Fibroblast of skin of right quadriceps (primary cell): ENCODE results near the gene PLEKHF1.

ENCODE experiments used
- DNase-seq: peaks from one replicate; pipeline ENCODE4 v3.0.0-alpha.2; 2013

The PLEKHF1 gene

DNA sequence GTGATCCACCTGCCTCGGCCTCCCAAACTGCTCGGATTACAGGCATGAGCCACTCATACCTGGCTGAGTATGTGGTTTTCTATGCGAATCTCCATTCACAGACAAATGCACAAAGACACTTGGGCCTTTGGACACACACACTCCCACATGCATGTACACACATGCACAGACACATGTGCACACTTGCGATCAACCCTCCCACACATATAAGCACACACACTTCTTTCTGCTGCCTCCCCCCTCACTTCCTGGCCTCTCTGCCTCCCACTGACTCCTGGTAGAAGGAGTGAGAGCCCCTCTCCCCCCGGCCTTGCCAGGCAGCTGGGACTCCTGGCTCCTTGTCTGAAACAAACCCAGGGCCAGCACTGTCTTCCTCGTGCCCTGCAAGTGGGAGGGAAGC, 29.3 kb upstream of the PLEKHF1 start:
- DNase-seq: no peak

- DNase-seq: peak; percentile 37
These were observed 28.5 kb upstream of the PLEKHF1 start for GRCh38 chr19:29636553-29637360.

DNA sequence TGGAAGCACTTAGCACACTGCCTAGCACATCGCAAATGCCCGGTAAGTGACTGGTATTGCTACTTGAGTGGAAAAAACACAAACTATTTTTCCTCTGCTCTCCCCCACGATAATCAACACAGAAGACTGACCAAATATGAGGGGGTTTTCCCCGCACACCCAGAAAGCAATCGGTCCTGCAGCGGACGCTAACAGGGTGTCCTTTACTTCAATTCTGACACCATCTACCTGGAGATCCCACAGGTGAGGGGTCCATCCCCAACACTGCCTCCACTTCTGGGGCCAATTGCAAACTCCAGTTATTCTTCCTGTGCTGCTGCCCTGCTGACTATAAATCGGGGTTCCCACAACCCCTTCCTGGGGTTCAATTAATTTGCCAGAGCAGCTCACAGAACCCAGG, 26.2 kb upstream of the PLEKHF1 start:
- DNase-seq: no peak

DNA sequence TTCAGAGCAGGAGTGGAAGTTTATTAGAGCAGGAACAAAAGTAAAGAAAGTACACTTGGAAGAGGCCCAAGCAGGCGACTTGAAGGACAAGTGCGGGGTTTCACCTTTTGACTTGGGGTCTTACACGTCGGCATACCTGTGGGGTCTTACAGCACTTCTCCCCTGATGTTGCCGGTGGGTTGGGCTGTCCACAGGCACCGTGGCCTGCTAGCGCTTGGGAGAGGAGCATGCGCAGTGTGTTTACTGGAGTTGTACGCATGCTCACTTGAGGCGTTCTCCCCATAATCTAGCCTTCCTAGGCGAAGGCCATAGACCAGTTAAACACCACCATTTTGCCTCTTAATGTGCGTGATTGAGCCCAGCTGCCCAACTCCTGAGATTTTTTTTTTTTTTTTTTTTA, 25.0 kb upstream of the PLEKHF1 start:
- no peak for DNase-seq

GRCh38 chr19:29641597-29641996, 23.7 kb upstream of the PLEKHF1 start:
- no peak for DNase-seq

DNA sequence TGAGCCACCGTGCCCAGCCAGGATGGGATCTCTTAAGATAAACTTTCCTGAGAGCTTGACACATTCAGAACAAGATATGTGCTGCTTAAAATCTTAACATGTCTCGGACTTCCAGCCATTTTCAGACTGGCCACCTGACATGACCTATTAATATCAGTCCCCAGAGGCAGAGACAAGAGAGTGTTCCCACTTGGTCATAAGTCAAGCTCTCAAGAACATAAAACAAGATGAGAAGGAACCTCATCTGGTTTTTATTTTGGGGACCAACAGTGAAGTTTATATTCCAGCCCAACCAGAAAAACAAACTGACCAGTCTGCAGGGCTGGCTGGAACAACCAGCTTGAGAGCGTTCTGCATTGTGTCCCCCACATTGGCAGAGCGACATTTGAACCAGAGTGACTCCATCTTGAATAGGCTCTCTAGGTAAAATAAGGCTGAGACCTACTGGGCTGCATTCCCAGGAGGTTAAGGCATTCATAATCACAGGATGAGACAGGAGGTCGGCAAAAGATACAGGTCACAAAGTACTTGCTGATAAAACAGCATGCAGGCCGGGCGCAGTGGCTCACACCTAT, 21.8 kb upstream of the PLEKHF1 start:
- no peak for DNase-seq

- no peak for DNase-seq
These were observed 21.1 kb upstream of the PLEKHF1 start for GRCh38 chr19:29644210-29644609.

- DNase-seq: no peak
These were observed 19.8 kb upstream of the PLEKHF1 start for GRCh38 chr19:29645491-29645867.

- DNase-seq: no peak
These were observed 19.4 kb upstream of the PLEKHF1 start for GRCh38 chr19:29645911-29646310.

DNA sequence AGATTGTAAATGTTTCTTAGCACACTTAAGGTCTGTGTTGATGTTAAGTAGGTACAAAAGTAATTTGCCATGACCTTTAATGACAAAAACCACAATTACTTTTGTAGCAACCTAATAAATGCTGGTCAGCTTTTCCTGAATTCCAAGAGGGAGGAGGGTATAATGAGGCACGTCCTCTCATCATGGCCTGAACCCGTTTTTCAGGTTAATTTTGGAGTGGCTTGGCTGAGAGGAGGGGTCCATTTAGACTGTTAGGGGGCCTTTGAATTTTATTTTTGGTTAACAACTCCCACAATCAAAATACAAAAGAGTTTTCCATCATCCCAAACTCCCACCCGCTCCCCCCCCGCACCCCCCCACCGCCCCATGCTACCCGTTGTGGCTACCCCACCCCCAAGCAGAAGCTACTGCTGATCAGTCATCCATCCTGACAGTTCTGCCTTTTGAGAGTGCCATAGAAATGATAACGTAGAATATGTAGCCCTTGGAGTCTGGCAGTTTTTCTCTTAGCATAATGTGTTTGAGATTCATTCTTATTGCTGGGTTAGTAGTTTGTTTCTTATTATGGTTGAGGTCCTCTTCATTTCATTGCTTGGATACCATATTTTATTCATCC, 14.4 kb upstream of the PLEKHF1 start:
- no peak for DNase-seq

GRCh38 chr19:29651622-29652394, 13.5 kb upstream of the PLEKHF1 start:
- DNase-seq: no peak

- no peak for DNase-seq
These were observed 11.9 kb upstream of the PLEKHF1 start for GRCh38 chr19:29653398-29653797.

DNA sequence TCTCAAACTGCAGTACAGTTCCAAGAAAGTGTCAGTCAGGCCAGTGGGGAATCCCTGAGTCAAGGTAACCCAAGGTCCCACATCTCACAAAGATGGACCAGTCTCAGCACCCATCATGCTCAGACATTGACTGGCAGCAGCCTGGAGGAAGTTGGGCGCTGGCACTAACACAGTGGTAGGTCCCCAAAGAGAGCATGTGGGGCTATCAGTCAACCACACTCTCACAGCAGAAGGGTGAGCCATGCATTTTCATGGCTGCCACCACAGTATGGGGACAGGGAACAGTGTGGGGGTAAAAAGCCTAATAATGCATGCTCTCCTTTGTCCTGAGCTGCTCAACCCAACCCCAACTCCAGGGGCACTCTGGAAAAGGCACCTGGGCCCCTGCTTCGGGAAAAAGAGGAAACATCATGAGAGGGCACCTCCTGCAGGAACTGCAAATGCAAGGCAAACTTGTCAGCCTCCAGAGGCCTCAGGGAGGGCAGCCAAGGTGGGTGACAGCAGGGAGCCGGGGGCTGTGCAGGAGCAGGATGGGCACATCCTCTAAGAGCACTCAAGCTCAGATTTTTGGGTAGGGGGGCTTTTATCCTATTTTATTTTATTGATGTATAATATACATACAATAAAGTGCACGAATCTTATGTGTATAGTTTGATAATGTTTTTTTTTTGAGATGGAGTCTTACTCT, 9.5 kb upstream of the PLEKHF1 start:
- no peak for DNase-seq

DNA sequence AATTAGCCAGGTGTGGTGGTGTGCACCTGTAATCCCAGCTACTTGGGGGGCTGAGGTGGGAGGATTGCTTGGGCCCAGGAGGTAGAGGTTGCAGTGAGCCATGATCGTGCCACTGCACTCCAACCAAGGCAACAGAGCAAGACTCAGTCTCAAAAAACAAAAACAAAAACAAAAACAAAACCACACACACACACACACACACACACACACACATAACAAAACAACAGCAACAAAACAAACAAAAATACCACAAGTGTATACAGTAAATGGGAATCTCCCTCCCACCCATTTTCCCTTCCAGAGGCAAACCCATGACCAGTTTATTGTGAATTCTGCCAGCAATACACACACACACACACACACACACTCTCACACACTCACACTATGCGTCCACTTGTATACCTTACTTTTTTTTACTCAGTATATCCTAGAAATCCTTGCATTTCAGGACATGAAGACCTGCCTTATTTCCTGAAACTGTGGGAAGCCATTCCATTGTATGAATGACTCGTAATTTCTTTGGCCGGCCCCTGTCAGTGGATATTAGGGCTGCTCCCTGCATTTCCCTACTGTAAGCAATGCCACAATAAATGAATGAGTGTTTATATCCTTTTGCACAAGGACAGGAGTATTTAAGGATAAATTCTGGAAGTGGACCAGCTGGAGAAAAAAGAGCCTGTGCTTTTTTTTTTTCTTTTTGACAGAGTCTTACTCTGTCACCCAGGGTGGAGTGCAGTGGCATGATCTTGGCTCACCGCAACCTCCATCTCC, 6.9 kb upstream of the PLEKHF1 start:
- peak; percentile 33 for DNase-seq

GRCh38 chr19:29660835-29661234, 4.4 kb upstream of the PLEKHF1 start:
- DNase-seq: no peak

- DNase-seq: no peak
These were observed 3.0 kb upstream of the PLEKHF1 start for GRCh38 chr19:29662278-29662603.

- DNase-seq: peak; percentile 89
These were observed 2.5 kb upstream of the PLEKHF1 start for GRCh38 chr19:29662604-29663404.

GRCh38 chr19:29663861-29664752, 1.2 kb upstream of the PLEKHF1 start:
- DNase-seq: no peak

DNA sequence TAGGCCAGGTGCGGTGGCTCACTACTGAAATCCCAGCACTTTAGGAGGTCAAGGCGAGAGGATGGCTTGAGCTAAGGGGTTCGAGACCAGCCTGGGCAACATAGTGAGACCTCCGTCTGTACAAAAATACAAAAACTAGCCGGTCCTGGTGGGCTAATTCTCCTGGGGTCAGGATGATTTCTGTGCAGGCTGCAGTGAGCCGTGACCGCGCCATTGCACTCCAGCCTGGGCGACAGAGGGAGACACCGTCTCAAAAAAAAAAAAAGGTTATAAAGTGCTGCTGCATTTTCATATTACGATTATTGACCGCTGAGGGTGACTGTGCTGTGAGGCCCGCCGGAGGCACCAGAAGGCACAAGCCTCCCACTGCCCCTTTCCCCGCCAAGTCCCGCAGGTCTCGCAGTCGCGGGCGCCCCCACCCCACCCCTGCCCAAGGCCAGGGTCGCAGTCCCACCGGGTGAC, 477 bp upstream of the PLEKHF1 start:
- no peak for DNase-seq
